Testis (tissue), 3 donors: ENCODE measurements around the gene CEP350. TPM values are rescaled to one million over a fixed set of nuclear protein-coding genes. Genes with fewer than 3 reads are reported as not detected.

Experiments used
- DNase-seq: peaks from one replicate; pipeline ENCODE4 v3.0.0-alpha.2; 2019
- H3K27ac ChIP-seq, 2 donors: fragments of 200-600 bp; sonication (generic); one replicate each; pipeline ENCODE4 v1.5.1; 2019
- H3K27me3 ChIP-seq: fragments of 200-600 bp; sonication (generic); one replicate; pipeline ENCODE4 v1.5.1; 2019
- H3K36me3 ChIP-seq: fragments of 200-600 bp; sonication (generic); one replicate; pipeline ENCODE4 v1.5.1; 2017; ENCODE audit warnings: low read depth; ENCODE audit errors: missing control alignments
- H3K4me1 ChIP-seq: fragments of 200-600 bp; sonication (generic); one replicate; pipeline ENCODE4 v1.5.1; 2019
- H3K4me3 ChIP-seq, 2 donors: fragments of 200-600 bp; sonication (generic); one replicate each; pipeline ENCODE4 v1.5.1; 2017 to 2019
- H3K9me3 ChIP-seq: fragments of 200-600 bp; sonication (generic); one replicate; pipeline ENCODE4 v1.5.1; 2017
- POLR2A ChIP-seq: fragments of 450-650 bp; IDR thresholded peaks from one replicate; pipeline ENCODE4 v1.6.1; 2017; ENCODE audit warnings: antibody characterized with exemption, mild to moderate bottlenecking, moderate library complexity
- WGBS, 2 donors: methylation state at CpG; one replicate each; pipeline ENCODE4 v1.1.5; 2018; 5-methylcytosine and 5-hydroxymethylcytosine counted together
- intact Hi-C: fragments of 100-400 bp; cut with DNase I; formaldehyde crosslinking; loops from one replicate; pipeline ENCODE4 v1.15.1; 2023; ENCODE audit warnings: low total_unique reads
- polyA plus RNA-seq: library from polyadenylated mRNA; stranded (reverse); fragments of 350-450 nt; fragmentation: Illumina TruSeq; extraction: RNeasy Lipid Tissue Mini Kit (QIAGEN cat#74804); gene quantifications from one replicate; pipeline ENCODE4 v1.2.3, GENCODE V29; 2014; ENCODE audit warnings: low read depth, low replicate concordance; ENCODE audit not compliant: insufficient read depth
- total RNA-seq, 2 donors: library from RNA; depleted of rRNA; stranded (reverse); fragments of >200 nt; gene quantifications; one replicate each; pipeline ENCODE4 v1.2.3, GENCODE V29; 2016
- TF ChIP-seq, protein P1 (sequence below), 3 experiments: fragments of 450-650 bp in 2 of 3; fragments of 200-600 bp in 1 of 3; sonication (generic) in 1 of 3; IDR thresholded peaks; one replicate each; pipeline ENCODE4 v1.5.1; 2016 to 2019; ENCODE audit warnings: antibody characterized with exemption in 3 of 3, mild to moderate bottlenecking in 2 of 3, moderate library complexity in 1 of 3

The CEP350 gene
- total and polyA plus RNA-seq, 3 donors from 2014 or later = 89.4 to 177 (median 104) TPM

DNA sequence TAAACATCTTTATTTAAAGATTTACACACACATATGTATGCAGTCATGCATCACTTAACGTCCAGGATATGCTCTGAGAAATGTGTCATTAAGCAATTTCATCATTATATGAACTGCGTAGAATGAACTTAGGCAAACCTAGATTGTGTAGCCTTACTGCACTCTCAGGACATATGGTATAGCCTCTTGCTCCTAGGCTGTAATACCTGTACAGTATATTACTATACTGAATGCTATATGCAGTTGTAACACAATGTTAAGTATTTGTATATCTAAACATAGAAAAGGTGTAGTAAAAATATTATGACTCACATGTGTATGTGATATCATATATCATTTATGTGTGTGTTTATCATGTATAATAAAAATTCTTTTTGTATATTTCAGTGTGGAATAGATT is 126.9 kb downstream of the CEP350 start:
- Histone ChIP-seq H3K4me3 (no peak overlapping the region), H3K36me3 (no peaks in the 10 kb centered on the region), H3K27ac (no peak overlapping the region), H3K9me3 (no peaks in the 10 kb centered on the region), H3K27me3 (no peaks in the 10 kb centered on the region), H3K4me1 (no peaks in the 10 kb centered on the region)
- 87 to 95% methylated on average over 2 of the region's 2 CpGs for WGBS, 2 donors
- intact Hi-C loops = no loop called here
- DNase-seq = no peak
- TF ChIP-seq, protein P1, sequence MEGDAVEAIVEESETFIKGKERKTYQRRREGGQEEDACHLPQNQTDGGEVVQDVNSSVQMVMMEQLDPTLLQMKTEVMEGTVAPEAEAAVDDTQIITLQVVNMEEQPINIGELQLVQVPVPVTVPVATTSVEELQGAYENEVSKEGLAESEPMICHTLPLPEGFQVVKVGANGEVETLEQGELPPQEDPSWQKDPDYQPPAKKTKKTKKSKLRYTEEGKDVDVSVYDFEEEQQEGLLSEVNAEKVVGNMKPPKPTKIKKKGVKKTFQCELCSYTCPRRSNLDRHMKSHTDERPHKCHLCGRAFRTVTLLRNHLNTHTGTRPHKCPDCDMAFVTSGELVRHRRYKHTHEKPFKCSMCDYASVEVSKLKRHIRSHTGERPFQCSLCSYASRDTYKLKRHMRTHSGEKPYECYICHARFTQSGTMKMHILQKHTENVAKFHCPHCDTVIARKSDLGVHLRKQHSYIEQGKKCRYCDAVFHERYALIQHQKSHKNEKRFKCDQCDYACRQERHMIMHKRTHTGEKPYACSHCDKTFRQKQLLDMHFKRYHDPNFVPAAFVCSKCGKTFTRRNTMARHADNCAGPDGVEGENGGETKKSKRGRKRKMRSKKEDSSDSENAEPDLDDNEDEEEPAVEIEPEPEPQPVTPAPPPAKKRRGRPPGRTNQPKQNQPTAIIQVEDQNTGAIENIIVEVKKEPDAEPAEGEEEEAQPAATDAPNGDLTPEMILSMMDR (IDR thresholded peaks at IDR 0.05) = no peak
- TF ChIP-seq POLR2A = no peak

DNA sequence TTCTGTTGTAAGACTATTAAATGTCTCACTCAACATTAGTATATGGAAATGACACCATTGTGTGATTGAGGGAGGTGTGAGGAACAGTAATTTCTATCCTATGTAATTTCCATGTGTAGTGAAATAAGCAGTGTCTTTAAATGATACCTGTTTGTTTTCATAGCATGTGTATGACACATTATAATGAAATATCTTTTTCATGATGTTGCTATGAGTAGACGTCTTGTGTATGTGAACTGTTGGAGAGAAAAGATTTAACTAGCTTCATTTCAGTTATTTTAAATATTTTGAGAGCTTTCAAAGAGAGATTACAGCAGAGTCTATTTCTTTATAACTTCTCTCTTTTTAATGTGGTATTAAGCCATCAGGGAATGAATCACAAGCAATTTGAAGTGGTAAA is 128.6 kb downstream of the CEP350 start:
- H3K9me3 ChIP-seq = no peaks in the 10 kb centered on the region
- no peaks in the 10 kb centered on the region for H3K36me3 ChIP-seq
- no peaks in the 10 kb centered on the region for H3K4me1 ChIP-seq
- intact Hi-C loops = no loop called here
- DNase-seq = no peak
- no peak overlapping the region for H3K4me3 ChIP-seq
- no peaks in the 10 kb centered on the region for H3K27me3 ChIP-seq
- WGBS, 2 donors = 88 to 89% methylated on average over 1 of the region's 1 CpG
- TF ChIP-seq, protein P1 (IDR thresholded peaks at IDR 0.05) = no peak
- TF ChIP-seq POLR2A = no peak
- no peak overlapping the region for H3K27ac ChIP-seq

DNA sequence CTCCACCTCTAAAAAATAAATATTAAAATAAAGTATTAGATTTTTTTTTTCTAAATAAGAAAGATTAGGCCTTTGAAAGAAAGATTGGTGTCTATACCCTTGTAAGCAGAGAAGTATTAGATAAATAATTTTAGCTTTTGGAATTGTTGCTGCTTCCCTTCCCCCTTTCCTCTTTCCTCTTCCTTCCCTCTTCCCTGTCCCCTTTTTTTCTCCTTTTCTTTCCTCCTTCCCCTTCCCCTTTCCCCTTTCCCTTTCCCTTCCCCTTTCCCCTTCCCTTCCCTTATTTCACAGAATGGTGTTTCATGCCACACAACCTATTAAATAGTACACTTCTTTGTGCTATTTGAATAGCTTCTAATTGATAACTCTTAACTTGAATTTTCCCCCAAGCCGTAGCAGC is 130.3 kb downstream of the CEP350 start:
- Histone ChIP-seq H3K9me3 (no peaks in the 10 kb centered on the region), H3K27me3 (no peaks in the 10 kb centered on the region), H3K4me1 (no peaks in the 10 kb centered on the region), H3K4me3 (no peak overlapping the region), H3K27ac (no peak overlapping the region), H3K36me3 (no peaks in the 10 kb centered on the region)
- intact Hi-C loops = no loop called here
- WGBS, 2 donors = 90 to 97% methylated on average over 1 of the region's 1 CpG
- TF ChIP-seq POLR2A = no peak
- TF ChIP-seq, protein P1 (IDR thresholded peaks at IDR 0.05) = no peak
- DNase-seq = no peak

DNA sequence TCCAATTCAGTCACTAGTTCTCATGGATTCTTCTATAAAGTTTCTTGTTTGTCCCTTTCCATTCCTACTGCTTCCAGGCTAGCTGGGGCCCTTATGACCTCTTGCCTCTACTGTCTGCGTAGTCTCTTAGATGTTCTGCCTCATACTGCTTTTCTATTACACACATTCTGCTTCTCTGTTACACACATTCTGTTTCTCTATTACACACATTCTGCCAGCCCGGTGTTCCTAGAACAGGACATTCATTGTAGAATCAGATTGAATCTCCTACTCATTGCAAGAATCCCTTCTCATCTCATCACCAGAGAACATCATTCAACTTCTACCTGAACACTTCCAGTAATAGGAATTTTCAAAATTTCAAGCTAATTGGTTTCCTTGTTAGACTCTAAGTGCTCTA is 130.7 kb downstream of the CEP350 start:
- Histone ChIP-seq H3K4me3 (no peak overlapping the region), H3K27me3 (no peaks in the 10 kb centered on the region), H3K36me3 (no peaks in the 10 kb centered on the region), H3K9me3 (no peaks in the 10 kb centered on the region), H3K4me1 (no peaks in the 10 kb centered on the region), H3K27ac (no peak overlapping the region)
- WGBS, 2 donors = 93 to 95% methylated on average over 2 of the region's 2 CpGs
- TF ChIP-seq, protein P1 (IDR thresholded peaks at IDR 0.05) = no peak
- no peak for TF ChIP-seq POLR2A
- intact Hi-C loops = no loop called here
- no peak for DNase-seq

DNA sequence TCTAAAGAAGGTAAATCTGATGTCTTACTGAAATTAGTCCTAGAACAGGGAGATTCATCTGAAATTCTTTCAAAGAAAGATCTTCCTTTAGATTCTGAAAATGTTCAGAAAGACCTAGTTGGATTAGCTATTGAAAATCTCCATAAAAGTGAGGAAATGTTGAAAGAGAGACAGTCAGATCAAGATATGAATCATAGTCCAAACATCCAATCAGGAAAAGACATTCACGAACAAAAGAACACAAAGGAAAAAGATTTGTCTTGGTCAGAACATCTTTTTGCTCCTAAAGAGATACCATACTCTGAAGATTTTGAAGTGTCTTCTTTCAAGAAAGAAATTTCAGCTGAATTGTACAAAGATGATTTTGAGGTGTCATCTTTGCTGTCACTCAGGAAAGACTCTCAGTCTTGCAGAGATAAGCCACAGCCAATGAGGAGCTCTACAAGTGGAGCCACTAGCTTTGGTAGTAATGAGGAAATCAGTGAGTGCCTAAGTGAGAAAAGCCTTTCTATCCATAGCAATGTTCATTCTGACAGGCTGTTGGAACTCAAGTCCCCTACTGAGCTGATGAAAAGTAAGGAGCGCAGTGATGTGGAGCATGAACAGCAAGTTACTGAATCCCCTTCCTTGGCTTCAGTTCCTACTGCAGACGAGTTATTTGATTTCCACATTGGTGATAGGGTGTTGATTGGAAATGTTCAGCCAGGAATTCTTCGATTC is 138.5 kb downstream of the CEP350 start:
- Histone ChIP-seq H3K9me3 (no peaks in the 10 kb centered on the region), H3K36me3 (no peaks in the 10 kb centered on the region), H3K4me1 (no peaks in the 10 kb centered on the region), H3K27me3 (no peaks in the 10 kb centered on the region), H3K4me3 (no peak overlapping the region), H3K27ac (no peak overlapping the region)
- WGBS, 2 donors = 90 to 96% methylated on average over 4 of the region's 4 CpGs
- DNase-seq = no peak
- TF ChIP-seq, protein P1 (IDR thresholded peaks at IDR 0.05) = no peak
- TF ChIP-seq POLR2A = no peak
- intact Hi-C loops = no loop called here
